Bronchial epithelial cell (primary cell): ENCODE data around the gene C19orf44. TPM values are rescaled to one million over a fixed set of nuclear protein-coding genes. Genes with fewer than 3 reads are reported as not detected.

Source experiments
- DNase-seq: peaks from one replicate; pipeline ENCODE4 v3.0.0-alpha.2; 2010; ENCODE audit warnings: low read depth
- FAIRE-seq: peaks from 2 replicates; lab custom pipeline; 2011; peaks lifted over from hg19 to GRCh38; lab: Jason Lieb, UNC
- H3K27me3 ChIP-seq: 2 replicates; pipeline ENCODE4 v1.5.1; 2011; ENCODE audit warnings: low read length; ENCODE audit not compliant: control insufficient read depth, insufficient read depth
- H3K36me3 ChIP-seq: 2 replicates; pipeline ENCODE4 v1.5.1; 2011; ENCODE audit warnings: low read length; ENCODE audit not compliant: control insufficient read depth, insufficient read depth
- H3K4me3 ChIP-seq: 2 replicates; pipeline ENCODE4 v1.5.1; 2011; ENCODE audit warnings: mild to moderate bottlenecking, low read depth, low read length, control low read depth
- total RNA-seq: library from RNA; depleted of rRNA; stranded (reverse); fragments of >200 nt; gene quantifications from 2 replicates; pipeline ENCODE4 v1.2.1, GENCODE V29; 2014
- TF ChIP-seq, protein P1 (sequence below): IDR thresholded peaks from 2 replicates; pipeline ENCODE4 v1.5.1; 2011; ENCODE audit warnings: mild to moderate bottlenecking, moderate library complexity, low read length, control low read depth, inconsistent platforms; ENCODE audit not compliant: insufficient read depth, severe bottlenecking

The C19orf44 gene
- total RNA-seq, 1 donor from 2014 or later, result 1.1 TPM

DNA sequence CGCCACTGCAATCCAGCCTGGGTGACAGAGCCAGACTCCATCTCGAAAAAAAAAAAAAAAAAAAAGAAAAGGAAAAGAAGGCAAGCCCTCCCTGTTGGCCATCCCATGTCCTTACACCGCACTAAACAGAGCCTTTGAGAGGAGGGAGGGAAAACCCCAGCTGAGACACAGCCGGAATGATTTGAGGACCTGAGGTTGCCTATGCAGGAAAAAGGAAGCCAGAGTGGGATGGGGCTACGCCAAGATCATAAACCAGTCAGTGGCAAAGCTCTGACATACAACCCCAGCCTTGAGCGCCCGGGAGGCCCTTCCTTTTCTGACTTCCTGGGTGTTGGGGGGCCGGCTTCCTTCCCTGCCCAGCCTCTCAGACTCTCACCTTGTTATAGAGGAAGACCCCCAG lies 58.6 kb downstream of the C19orf44 start:
- H3K4me3 ChIP-seq, result no peak overlapping the region
- DNase-seq (no peak), FAIRE-seq (no peak)
- H3K36me3 ChIP-seq, result peaks cover 26% of the 10 kb centered on the region
- H3K27me3 ChIP-seq, result no peaks in the 10 kb centered on the region
- TF ChIP-seq, protein P1, sequence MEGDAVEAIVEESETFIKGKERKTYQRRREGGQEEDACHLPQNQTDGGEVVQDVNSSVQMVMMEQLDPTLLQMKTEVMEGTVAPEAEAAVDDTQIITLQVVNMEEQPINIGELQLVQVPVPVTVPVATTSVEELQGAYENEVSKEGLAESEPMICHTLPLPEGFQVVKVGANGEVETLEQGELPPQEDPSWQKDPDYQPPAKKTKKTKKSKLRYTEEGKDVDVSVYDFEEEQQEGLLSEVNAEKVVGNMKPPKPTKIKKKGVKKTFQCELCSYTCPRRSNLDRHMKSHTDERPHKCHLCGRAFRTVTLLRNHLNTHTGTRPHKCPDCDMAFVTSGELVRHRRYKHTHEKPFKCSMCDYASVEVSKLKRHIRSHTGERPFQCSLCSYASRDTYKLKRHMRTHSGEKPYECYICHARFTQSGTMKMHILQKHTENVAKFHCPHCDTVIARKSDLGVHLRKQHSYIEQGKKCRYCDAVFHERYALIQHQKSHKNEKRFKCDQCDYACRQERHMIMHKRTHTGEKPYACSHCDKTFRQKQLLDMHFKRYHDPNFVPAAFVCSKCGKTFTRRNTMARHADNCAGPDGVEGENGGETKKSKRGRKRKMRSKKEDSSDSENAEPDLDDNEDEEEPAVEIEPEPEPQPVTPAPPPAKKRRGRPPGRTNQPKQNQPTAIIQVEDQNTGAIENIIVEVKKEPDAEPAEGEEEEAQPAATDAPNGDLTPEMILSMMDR, result no peak

DNA sequence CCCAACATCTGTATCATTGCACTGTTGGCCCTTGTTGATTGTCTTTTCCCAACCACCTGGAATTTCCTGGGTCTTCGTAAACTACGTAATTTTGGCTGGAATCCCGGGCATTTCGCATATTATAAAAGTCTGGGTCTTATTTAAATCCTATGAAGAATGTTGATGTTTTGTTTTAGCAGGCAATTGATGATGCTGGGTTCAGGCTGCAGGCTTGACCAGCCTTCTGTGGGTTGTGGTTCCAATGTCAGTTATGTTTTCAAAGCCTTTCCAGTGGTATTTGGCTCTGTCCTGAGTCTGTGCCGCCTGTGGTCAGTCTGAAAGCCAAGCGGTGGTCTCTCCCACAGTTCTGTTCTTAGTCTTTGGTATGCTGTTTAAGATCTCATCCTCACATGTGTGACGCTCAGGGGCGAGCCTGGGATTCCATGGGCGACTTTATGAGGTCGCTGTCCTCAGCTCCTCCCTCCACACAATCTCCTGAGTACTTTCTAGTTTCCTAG lies 63.6 kb downstream of the C19orf44 start:
- DNase-seq (no peak), FAIRE-seq (no peak)
- no peaks in the 10 kb centered on the region for H3K27me3 ChIP-seq
- H3K36me3 ChIP-seq, result peaks cover 28% of the 10 kb centered on the region
- TF ChIP-seq, protein P1, result no peak
- H3K4me3 ChIP-seq, result no peak overlapping the region

DNA sequence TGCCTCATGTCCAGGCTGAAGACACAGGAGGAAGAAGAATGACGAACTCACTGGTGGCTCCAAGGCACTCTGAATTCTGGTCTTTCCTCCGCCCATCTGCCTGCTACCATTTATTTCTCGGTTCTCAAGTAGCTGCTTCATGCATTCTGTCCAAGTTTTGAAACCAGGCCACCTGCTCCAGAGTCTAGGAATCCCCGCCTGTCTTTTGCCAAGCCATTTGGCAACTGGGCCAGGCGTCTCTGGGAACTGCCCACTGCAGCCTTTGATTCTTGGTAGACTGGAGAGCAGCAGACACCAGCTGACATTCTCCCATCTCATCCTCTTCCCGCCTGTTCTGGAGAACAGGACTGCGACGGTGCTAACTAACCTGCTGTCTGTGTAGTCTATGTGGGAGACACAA lies 65.2 kb downstream of the C19orf44 start:
- no peak for DNase-seq
- TF ChIP-seq, protein P1, result no peak
- Histone ChIP-seq H3K36me3 (peaks cover 27% of the 10 kb centered on the region), H3K4me3 (no peak overlapping the region), H3K27me3 (no peaks in the 10 kb centered on the region)
- FAIRE-seq, result no peak

DNA sequence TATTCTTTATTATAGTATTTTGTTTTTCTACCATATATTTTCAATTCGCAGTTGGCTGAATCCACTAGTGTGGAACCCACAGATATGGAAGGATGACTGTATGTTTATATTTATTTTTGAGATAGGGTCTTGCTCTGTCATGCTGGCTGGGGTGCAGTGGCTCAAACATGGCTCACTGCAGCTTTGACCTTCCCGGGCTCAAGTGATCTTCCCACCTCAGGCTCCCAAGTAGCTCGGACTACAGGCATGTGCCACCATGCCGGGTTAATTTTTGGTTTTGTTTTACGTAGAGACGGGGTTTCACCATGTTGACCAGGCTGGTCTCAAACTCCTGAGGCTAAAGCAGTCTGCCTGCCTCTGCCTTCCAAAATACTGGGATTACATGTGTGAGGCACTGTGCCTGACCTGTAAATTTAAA lies 66.4 kb downstream of the C19orf44 start:
- Histone ChIP-seq H3K36me3 (peaks cover 26% of the 10 kb centered on the region), H3K27me3 (no peaks in the 10 kb centered on the region), H3K4me3 (no peak overlapping the region)
- FAIRE-seq (no peak), DNase-seq (no peak)
- TF ChIP-seq, protein P1, result no peak

DNA sequence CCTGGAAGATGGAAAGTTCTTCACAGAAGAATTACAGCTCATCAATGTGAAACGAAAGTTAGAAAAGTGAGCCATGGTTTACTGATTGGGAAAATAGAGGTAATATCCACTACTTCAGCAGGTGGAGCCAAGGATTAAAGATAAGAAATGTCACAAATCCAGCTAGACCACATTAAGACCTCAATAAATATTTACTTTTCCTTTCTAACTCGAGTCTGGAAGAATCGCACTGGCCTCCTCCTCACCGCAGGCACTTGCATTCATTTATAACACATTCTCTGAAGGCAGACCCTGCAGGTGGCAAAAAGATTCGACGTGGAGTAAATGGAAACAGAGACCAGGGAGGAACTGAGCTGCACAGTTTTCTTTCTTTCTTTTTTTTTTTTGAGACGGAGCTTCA lies 68.6 kb downstream of the C19orf44 start:
- H3K36me3 ChIP-seq, result peaks cover 32% of the 10 kb centered on the region
- H3K4me3 ChIP-seq, result no peak overlapping the region
- DNase-seq, result no peak
- no peaks in the 10 kb centered on the region for H3K27me3 ChIP-seq
- TF ChIP-seq, protein P1, result no peak
- FAIRE-seq, result no peak

DNA sequence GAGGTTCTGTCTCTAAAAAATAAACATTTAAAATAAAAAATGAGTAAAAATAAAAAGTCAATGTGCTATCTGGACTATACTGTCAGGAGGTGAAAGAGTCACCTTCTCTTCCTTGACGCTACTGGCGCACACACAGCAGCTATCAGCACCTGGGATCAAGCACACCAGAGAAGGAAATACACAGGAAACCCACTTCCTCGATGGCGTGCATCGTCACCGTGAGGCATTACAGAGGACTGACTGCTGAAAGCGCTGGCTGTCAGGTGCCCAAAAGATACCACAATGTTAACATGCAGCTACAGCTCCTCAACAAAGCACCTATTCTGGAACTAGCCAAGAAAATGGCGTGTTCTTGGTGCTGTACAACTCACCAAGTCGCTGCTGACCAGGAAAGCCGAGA lies 70.0 kb downstream of the C19orf44 start:
- Histone ChIP-seq H3K36me3 (peaks cover 33% of the 10 kb centered on the region), H3K4me3 (no peak overlapping the region), H3K27me3 (no peaks in the 10 kb centered on the region)
- DNase-seq (no peak), FAIRE-seq (no peak)
- TF ChIP-seq, protein P1, result no peak
